IMR-90 (cell line): ENCODE data around the gene GLDC.

Source experiments
- CTCF ChIP-seq: conservative IDR thresholded peaks from 2 replicates; pipeline ENCODE4 v1.5.1; 2012; ENCODE audit warnings: mild to moderate bottlenecking, low read depth, low read length, improper control_type of control experiment
- POLR2A ChIP-seq: IDR thresholded peaks from 2 replicates; pipeline ENCODE4 v1.6.1; 2012; ENCODE audit warnings: mild to moderate bottlenecking, low read depth, low read length

DNA sequence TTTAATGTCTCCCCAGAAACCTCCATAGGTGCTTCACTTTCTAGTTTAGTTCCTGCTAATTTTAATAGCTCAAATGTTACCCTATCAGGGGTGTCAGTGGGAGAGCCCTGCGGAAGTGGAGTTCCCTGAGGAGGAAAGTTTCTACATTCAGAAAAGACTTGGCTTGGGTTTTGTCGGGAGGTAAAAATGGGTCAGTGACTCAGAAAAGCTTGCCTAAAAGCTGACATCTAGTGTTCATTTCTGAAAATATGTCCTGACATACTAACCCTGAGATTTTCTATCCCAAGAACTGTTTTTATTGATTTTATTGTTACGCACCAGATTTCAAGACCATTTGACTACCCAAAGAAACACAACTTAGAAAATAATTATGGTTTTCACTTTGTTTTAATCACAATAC lies 40.9 kb upstream of the GLDC start:
- TF ChIP-seq CTCF (peak; percentile 35), POLR2A (no peak)
